ENCODE results near the gene SIN3A.
"Not testable (repeated sequence)": the region's sequence is repeated elsewhere in the genome, so short reads cannot be mapped to it uniquely, and the experiment has no call there.

The SIN3A gene

DNA sequence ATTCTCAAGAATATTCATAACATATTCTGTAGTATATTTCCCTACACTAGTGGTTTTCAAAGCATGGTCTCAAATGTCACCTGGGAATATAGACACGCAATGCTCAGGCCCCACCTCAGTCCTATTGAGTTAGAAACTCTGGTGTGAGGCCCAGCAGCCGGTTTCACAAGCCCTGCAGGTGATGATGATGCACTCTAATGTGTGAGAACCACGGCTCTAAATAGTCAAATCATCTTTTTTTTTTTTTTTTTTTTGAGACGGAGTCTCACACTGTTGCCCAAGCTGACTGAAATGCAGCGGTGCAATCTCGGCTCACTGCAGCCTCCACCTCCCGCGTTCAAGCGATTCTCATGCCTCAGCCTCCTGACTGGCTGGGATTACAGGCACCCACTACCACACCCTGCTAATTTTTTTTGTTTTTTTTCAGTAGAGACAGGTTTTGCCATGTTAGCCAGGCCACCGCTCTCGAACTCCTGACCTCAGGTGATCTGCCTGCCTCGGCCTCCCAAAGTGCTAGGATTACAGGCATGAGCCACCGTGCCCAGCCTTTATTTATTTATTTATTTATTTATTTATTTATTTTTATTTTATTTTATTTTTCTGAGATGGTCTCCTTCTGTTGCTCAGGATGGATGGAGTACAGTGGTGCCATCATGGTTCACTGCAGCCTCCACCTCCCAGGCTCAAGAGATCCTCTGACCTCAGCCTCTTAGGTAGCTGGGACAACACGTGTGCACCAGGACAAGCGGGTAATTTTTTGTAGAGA lies 117.7 kb downstream of the SIN3A start:
- DNase-seq (ENCODE audit: low read depth): not testable (repeated sequence)

DNA sequence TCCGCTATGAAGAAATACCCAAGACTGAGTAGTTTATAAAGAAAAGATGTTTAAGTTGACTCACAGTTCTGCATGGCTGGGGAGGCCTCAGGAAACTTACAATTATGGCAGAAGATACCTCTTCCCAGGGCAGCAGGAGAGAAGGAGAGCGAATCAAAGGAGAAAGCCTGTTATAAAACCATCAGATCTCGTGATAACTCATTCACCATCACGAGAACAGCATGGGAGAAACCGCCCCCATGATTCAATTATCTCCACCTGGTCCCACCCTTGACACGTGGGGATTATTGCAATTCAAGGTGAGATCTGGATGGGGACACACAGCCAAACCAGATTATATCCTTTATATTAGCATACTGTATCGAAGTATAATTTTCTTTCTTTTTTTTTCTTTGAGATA lies 119.4 kb downstream of the SIN3A start:
- DNase-seq (ENCODE audit: low read depth): not testable (repeated sequence)

DNA sequence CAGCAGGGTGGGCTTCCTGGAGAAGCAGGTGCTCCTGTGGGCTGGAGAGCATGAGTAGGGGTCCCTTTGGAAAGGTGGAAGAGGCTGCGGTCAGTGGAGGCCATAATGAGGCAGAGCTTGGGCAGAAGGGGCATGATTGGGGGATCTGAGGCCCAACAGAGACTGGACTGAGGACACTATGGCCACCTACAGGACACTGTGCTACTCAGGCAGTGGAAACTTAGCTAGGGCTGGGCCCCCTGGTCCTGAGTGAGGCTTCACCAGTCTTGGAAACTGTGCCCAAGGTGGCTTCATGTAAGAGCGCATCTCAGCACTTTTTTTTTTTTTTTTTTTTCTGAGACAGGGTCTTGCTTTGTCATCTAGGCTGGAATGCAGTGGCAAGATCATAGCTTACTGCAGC lies 121.9 kb downstream of the SIN3A start:
- no peak for DNase-seq (ENCODE audit: low read depth)

DNA sequence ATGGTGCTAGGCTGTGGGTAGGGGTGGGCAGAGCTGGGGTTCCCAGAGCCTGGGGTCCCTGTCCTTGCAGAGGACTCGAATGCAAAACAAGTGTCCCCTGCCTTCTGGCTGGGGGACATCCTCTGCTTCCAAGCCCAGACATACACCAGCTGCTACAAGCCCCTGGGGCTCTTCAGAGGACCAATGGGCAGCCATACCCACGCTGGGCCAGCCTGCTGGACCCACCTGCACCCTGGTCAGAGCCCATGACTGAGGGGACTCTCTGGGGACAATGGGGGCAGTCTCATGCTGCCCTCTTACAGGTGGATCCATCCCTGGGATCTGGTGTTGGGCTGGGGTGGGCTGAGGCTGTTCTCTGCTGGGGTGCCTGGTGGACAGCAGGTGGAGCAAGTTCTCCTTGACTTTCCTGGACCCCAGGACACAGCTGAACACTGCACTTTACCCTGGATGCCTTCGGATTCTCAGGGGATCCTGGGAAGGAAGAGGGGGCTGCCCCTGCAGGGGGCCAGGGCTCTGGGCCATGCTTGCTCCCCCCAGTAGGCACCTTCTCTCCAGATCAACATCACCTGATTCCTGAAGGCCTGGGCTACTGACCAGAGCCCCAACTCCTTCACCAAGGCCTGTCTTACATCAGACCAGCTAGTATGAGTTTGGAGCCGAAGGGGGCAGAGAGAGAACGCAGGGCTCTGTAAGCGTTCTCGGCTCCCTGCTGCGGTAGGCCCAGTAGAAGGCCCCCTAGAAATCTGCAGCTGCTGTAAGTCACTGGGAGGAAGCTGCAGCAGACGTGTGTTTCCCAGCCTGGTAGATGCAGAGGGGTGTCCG lies 122.8 kb downstream of the SIN3A start:
- DNase-seq (ENCODE audit: low read depth): no peak

DNA sequence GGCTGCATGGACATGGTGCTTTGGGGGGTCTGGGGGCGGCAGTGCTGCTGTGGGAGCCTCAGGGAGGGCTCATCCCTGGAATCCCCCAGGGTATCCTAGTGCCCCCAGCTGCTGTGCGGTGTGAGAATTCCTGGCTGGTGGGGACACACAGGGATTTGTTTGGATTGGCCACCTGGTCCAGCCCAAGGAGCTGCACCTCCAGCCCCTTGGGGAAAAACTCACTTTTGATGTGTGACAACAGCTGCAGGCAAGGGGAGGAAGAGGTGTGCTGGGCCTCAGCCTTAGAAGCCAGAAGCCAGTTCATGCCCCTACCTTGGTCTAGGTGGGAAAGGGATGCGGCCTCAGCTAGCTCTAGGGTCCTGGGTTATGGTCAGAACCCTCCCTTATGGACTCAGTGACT lies 124.0 kb downstream of the SIN3A start:
- no peak for DNase-seq (ENCODE audit: low read depth)

DNA sequence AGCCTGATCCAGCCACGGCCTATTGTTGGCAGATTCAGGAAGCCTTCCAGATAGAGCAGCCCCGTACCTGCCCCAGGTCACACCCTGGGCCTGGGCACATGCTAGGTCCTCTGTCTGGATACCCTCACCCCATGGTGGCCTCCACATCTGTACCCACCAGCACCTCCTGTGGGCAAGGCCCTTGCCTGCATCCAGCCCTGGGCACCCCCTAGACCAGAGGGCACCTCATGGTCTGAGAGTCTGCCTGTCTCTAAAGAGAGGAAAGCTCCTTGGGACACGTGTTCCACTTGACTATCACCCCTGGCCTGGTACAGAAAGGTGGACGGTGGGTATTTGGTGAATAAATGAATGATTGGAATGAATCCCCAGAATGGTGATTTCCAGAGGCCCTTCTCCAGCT lies 124.5 kb downstream of the SIN3A start:
- DNase-seq (ENCODE audit: low read depth): no peak

DNA sequence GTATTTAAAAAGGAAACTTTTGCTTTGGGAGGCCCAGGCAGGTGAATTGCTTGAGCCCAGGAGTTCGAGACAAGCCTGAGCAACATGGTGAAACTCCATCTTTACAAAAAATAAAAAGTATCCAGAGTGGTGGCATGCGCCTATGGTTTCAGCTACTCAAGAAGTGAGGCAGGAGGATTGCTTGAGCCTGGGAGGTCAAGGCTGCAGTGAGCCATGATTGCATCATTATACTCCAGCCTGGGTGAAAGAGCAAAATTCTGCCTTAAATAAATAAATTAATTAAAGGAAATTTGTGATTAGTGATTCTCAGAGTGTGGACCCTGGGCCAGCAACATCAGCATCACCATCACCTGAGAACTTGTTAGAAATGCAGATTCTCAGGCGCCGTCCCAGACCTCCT lies 125.6 kb downstream of the SIN3A start:
- DNase-seq (ENCODE audit: low read depth): no peak

DNA sequence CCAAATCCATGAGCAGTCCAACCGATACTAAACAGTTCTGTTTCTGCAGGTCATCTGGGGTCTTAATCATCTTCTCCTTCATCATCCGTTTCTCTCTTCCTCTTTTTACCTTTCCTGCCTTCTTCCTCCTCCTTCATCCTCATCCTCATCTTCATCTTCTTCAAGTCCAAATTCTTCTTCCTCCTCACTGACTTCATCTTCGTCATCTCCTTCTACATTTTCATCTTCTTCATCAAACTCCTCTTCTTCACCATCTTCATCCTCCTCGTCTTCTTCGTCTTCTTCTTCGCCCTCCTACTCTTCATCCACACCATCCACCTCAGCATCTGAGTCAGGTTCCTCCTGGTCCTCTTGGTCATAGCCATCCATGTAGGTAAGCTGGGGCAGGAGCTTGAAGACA lies 129.8 kb downstream of the SIN3A start:
- DNase-seq (ENCODE audit: low read depth): no peak
